BJ (cell line): ENCODE results near the gene SERPINA6. TPM values are rescaled to one million over a fixed set of nuclear protein-coding genes. Genes with fewer than 3 reads are reported as not detected.
"Not testable (repeated sequence)": the region's sequence is repeated elsewhere in the genome, so short reads cannot be mapped to it uniquely, and the experiment has no call there.

Source experiments
- CTCF ChIA-PET: fragments of 350-600 bp; formaldehyde crosslinking; extraction: SDS; loops from one replicate; lab custom pipeline; 2021; ENCODE audit warnings: antibody characterized with exemption, inconsistent platforms; lab: Yijun Ruan, JAX
- POLR2A ChIA-PET: fragments of 300-600 bp; sonication (Branson Sonifier 250); formaldehyde crosslinking; extraction: SDS; loops from one replicate; lab custom pipeline; 2021; ENCODE audit warnings: antibody characterized with exemption; lab: Charles Lee
- DNase-seq: peaks from one replicate; pipeline ENCODE4 v3.0.0-alpha.2; 2011; ENCODE audit warnings: low read depth
- H3K27me3 ChIP-seq: 2 replicates; pipeline ENCODE4 v1.6.0; 2011; ENCODE audit warnings: low read length; ENCODE audit not compliant: control insufficient read depth, insufficient read depth
- H3K36me3 ChIP-seq: 2 replicates; pipeline ENCODE4 v1.5.1; 2011; ENCODE audit warnings: low read length; ENCODE audit not compliant: control insufficient read depth, insufficient read depth
- H3K4me3 ChIP-seq: 2 replicates; pipeline ENCODE4 v1.5.1; 2011; ENCODE audit warnings: low read depth, mild to moderate bottlenecking, control low read depth, low read length
- CTCF ChIP-seq: IDR thresholded peaks from 2 replicates; pipeline ENCODE4 v1.5.1; 2011; ENCODE audit warnings: low read depth, mild to moderate bottlenecking, control low read depth, inconsistent platforms, low read length, moderate library complexity; ENCODE audit not compliant: insufficient read depth
- polyA plus RNA-seq: library from polyadenylated mRNA; depleted of rRNA; stranded (reverse); fragments of >200 nt; gene quantifications from 2 replicates; pipeline ENCODE4 v1.2.3, GENCODE V29; 2011

The SERPINA6 gene
- polyA plus RNA-seq, 1 experiment = not detected

- no peak for DNase-seq
- no peaks in the 10 kb centered on the region for H3K36me3 ChIP-seq
- CTCF ChIA-PET = no interaction called here
- POLR2A ChIA-PET = no interaction called here
- no peaks in the 10 kb centered on the region for H3K27me3 ChIP-seq
- H3K4me3 ChIP-seq = no peak overlapping the region
- TF ChIP-seq CTCF = no peak
Observed at GRCh38 chr14:94306047-94306978, 16.8 kb downstream of the SERPINA6 start.

- no peaks in the 10 kb centered on the region for H3K36me3 ChIP-seq
- no peak overlapping the region for H3K4me3 ChIP-seq
- ChIA-PET CTCF (no interaction called here), POLR2A (no interaction called here)
- no peak for TF ChIP-seq CTCF
- H3K27me3 ChIP-seq = no peaks in the 10 kb centered on the region
- no peak for DNase-seq
Observed at GRCh38 chr14:94305620-94306019, 17.5 kb downstream of the SERPINA6 start.

- TF ChIP-seq CTCF = no peak
- Histone ChIP-seq H3K4me3 (no peak overlapping the region), H3K27me3 (no peaks in the 10 kb centered on the region), H3K36me3 (no peaks in the 10 kb centered on the region)
- DNase-seq = no peak
- ChIA-PET CTCF (no interaction called here), POLR2A (no interaction called here)
Observed at GRCh38 chr14:94304243-94304642, 18.9 kb downstream of the SERPINA6 start.

GRCh38 chr14:94303111-94303510 is 20.0 kb downstream of the SERPINA6 start:
- POLR2A ChIA-PET = no interaction called here
- no peak overlapping the region for H3K4me3 ChIP-seq
- no peaks in the 10 kb centered on the region for H3K36me3 ChIP-seq
- CTCF ChIA-PET = no interaction called here
- DNase-seq = no peak
- TF ChIP-seq CTCF = no peak
- H3K27me3 ChIP-seq = no peaks in the 10 kb centered on the region

- no peaks in the 10 kb centered on the region for H3K36me3 ChIP-seq
- ChIA-PET CTCF (no interaction called here), POLR2A (no interaction called here)
- no peak for TF ChIP-seq CTCF
- DNase-seq = no peak
- no peak overlapping the region for H3K4me3 ChIP-seq
- no peaks in the 10 kb centered on the region for H3K27me3 ChIP-seq
Observed at GRCh38 chr14:94298130-94298529, 25.0 kb downstream of the SERPINA6 start.

GRCh38 chr14:94296181-94296545 is 27.0 kb downstream of the SERPINA6 start:
- H3K27me3 ChIP-seq, CTCF ChIA-PET, H3K4me3 ChIP-seq, POLR2A ChIA-PET, H3K36me3 ChIP-seq, DNase-seq: not testable (repeated sequence)
